ENCODE measurements around the gene TLCD5.

Gene TLCD5

GRCh38 chr11:120308081-120308480, 17.0 kb upstream of the TLCD5 start:
- DNase-seq (ENCODE audit: low read depth) = no peak

- no peak for DNase-seq (ENCODE audit: low read depth)
Observed at GRCh38 chr11:120310870-120311269, 14.2 kb upstream of the TLCD5 start.

GRCh38 chr11:120314861-120315260, 10.2 kb upstream of the TLCD5 start:
- DNase-seq (ENCODE audit: low read depth) = no peak

GRCh38 chr11:120316880-120317688, 8.0 kb upstream of the TLCD5 start:
- DNase-seq (ENCODE audit: low read depth) = no peak

GRCh38 chr11:120317689-120318480, 7.2 kb upstream of the TLCD5 start:
- no peak for DNase-seq (ENCODE audit: low read depth)

- no peak for DNase-seq (ENCODE audit: low read depth)
Observed at GRCh38 chr11:120318906-120319305, 6.2 kb upstream of the TLCD5 start.

- DNase-seq (ENCODE audit: low read depth) = no peak
Observed at GRCh38 chr11:120326228-120326627, 1.1 kb downstream of the TLCD5 start.

GRCh38 chr11:120326845-120327281, 1.8 kb downstream of the TLCD5 start:
- DNase-seq (ENCODE audit: low read depth) = no peak

GRCh38 chr11:120327311-120327710, 2.2 kb downstream of the TLCD5 start:
- DNase-seq (ENCODE audit: low read depth) = no peak

- DNase-seq (ENCODE audit: low read depth) = no peak
Observed at GRCh38 chr11:120329556-120329955, 4.5 kb downstream of the TLCD5 start.

GRCh38 chr11:120330045-120330444, 4.9 kb downstream of the TLCD5 start:
- no peak for DNase-seq (ENCODE audit: low read depth)

- no peak for DNase-seq (ENCODE audit: low read depth)
Observed at GRCh38 chr11:120331301-120331996, 6.3 kb downstream of the TLCD5 start.

- DNase-seq (ENCODE audit: low read depth) = no peak
Observed at GRCh38 chr11:120332822-120333716, 8.0 kb downstream of the TLCD5 start.

GRCh38 chr11:120333801-120334200, 8.7 kb downstream of the TLCD5 start:
- no peak for DNase-seq (ENCODE audit: low read depth)

- DNase-seq (ENCODE audit: low read depth) = no peak
Observed at GRCh38 chr11:120334332-120334731, 9.2 kb downstream of the TLCD5 start.

GRCh38 chr11:120334894-120335462, 9.9 kb downstream of the TLCD5 start:
- DNase-seq (ENCODE audit: low read depth) = no peak

GRCh38 chr11:120335556-120335907, 10.4 kb downstream of the TLCD5 start:
- no peak for DNase-seq (ENCODE audit: low read depth)

GRCh38 chr11:120335908-120336640, 11.0 kb downstream of the TLCD5 start, which contains the start of gene ARHGEF12:
ARHGEF12 (plus strand) TSS chr11:120336413; CDS start chr11:120337244, 831 bp downstream.
- DNase-seq (ENCODE audit: low read depth) = peak; percentile 69

GRCh38 chr11:120336641-120337354, 11.7 kb downstream of the TLCD5 start:
- DNase-seq (ENCODE audit: low read depth) = peak; percentile 13
